PFSK-1 (cell line): ENCODE results near the gene SPRR5.

Experiments
- FOXP2 ChIP-seq: optimal IDR thresholded peaks from 2 replicates; pipeline ENCODE3; 2011; ENCODE audit warnings: borderline replicate concordance, control low read depth, inconsistent platforms; ENCODE audit not compliant: insufficient read depth; ENCODE audit errors: extremely low read length, extremely low read depth
- POLR2AphosphoS5 ChIP-seq: IDR thresholded peaks from 2 replicates; pipeline ENCODE4 v1.6.1; 2012; ENCODE audit warnings: low read depth, mild to moderate bottlenecking, control low read depth, low read length, moderate library complexity
- SIN3A ChIP-seq: IDR thresholded peaks from 2 replicates; pipeline ENCODE4 v1.6.1; 2012; ENCODE audit warnings: mild to moderate bottlenecking, low read length, moderate library complexity, borderline replicate concordance; ENCODE audit not compliant: insufficient read depth
- TAF1 ChIP-seq: IDR thresholded peaks from 2 replicates; pipeline ENCODE4 v1.6.1; 2012; ENCODE audit warnings: low read length, control low read depth, borderline replicate concordance; ENCODE audit not compliant: insufficient read depth
- TF ChIP-seq, protein P1 (sequence below), 2 experiments: IDR thresholded peaks; 2 replicates each; pipeline versions ENCODE4 v1.6.1 to v1.8.0; 2011 to 2012; ENCODE audit warnings: low read depth in 2 of 2, low read length in 2 of 2, control low read depth in 1 of 2, inconsistent platforms in 1 of 2, mild to moderate bottlenecking in 1 of 2, moderate library complexity in 1 of 2; ENCODE audit not compliant: insufficient read depth in 1 of 2

The SPRR5 gene

DNA sequence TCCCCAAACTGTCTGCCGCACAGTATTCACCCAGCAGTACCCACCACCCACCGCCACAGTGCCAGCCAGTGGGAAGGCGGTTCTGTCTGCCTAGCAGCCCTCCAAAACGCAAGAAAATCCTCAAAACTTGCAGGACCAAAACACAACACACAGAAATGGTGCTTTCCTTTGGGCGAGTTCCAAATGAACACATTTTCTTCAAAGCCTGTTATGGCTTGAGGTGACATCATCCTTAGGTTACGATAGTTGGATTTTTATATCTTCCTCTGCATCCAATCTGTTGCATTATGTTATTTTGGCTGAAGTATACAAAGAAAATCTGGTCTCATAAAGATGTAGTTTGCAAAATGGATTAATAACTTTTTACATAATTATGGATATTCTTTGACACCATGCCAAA lies 46.2 kb downstream of the SPRR5 start:
- TF ChIP-seq TAF1 = no peak
- no peak for TF ChIP-seq SIN3A
- no peak for TF ChIP-seq POLR2AphosphoS5
- no peak for TF ChIP-seq FOXP2
- TF ChIP-seq, protein P1, sequence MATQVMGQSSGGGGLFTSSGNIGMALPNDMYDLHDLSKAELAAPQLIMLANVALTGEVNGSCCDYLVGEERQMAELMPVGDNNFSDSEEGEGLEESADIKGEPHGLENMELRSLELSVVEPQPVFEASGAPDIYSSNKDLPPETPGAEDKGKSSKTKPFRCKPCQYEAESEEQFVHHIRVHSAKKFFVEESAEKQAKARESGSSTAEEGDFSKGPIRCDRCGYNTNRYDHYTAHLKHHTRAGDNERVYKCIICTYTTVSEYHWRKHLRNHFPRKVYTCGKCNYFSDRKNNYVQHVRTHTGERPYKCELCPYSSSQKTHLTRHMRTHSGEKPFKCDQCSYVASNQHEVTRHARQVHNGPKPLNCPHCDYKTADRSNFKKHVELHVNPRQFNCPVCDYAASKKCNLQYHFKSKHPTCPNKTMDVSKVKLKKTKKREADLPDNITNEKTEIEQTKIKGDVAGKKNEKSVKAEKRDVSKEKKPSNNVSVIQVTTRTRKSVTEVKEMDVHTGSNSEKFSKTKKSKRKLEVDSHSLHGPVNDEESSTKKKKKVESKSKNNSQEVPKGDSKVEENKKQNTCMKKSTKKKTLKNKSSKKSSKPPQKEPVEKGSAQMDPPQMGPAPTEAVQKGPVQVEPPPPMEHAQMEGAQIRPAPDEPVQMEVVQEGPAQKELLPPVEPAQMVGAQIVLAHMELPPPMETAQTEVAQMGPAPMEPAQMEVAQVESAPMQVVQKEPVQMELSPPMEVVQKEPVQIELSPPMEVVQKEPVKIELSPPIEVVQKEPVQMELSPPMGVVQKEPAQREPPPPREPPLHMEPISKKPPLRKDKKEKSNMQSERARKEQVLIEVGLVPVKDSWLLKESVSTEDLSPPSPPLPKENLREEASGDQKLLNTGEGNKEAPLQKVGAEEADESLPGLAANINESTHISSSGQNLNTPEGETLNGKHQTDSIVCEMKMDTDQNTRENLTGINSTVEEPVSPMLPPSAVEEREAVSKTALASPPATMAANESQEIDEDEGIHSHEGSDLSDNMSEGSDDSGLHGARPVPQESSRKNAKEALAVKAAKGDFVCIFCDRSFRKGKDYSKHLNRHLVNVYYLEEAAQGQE (IDR thresholded peaks at IDR 0.05; ENCODE audit: insufficient read depth in 1 of 2, low read depth in 2 of 2, low read length in 2 of 2) = no peak

DNA sequence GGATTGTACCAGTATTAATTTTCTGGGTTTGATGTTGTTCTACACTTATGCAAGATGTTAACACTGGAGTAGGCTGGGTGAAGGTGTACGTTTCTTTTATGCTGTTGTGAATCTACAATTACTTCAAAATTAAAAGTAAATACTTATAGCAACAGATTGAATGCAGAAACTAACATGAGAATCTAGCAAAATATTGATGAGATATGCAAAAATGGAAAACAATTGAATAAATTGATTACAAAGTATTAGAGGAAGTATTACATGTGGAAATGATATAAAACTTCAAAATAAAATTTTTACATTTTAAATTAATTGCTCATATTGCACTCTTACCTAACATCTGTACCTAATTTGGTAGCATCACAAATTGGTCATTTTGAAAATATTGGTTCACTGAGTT lies 48.8 kb downstream of the SPRR5 start:
- TF ChIP-seq, protein P1 (IDR thresholded peaks at IDR 0.05; ENCODE audit: insufficient read depth in 1 of 2, low read depth in 2 of 2, low read length in 2 of 2) = no peak
- TF ChIP-seq FOXP2 (no peak), TAF1 (no peak), POLR2AphosphoS5 (no peak), SIN3A (no peak)

DNA sequence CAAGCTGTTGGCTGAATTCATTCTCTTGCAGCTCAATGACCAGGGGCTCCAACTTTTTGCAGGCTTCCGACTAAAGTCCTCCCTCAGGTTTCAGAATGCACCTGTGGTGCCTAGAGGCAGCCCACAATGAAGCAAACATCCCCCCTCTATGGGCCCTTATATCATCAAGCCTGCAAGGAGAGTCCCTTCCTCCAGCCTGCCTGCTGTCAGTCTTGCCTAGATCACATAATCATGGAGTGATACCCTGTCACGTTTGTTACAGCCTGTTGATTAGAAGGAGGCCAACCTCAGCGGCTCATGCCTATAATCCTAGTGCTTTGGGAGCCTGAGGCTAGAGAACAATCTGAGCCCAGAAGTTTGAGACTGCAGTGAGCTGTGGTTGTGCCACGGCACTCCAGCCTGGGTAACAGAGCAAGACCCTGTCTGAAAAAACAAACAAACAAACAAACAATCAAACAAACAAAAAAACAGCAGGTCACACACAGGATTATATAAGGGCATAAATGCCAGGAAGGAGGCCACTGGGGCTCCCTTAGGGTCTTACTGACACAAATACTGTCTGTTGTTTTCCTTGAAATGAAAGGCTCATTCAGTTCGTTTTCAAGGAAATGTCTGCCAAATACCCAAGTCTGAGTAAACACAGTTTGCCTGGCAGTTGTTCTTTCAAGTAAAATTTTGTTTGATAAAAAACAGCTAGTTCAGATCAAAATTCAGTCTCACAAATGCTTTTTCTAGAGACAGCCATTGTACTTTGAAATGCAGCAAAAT lies 49.8 kb downstream of the SPRR5 start:
- TF ChIP-seq, protein P1 (IDR thresholded peaks at IDR 0.05; ENCODE audit: insufficient read depth in 1 of 2, low read depth in 2 of 2, low read length in 2 of 2) = no peak
- TF ChIP-seq TAF1 = no peak
- no peak for TF ChIP-seq POLR2AphosphoS5
- TF ChIP-seq FOXP2 = no peak
- TF ChIP-seq SIN3A = no peak

DNA sequence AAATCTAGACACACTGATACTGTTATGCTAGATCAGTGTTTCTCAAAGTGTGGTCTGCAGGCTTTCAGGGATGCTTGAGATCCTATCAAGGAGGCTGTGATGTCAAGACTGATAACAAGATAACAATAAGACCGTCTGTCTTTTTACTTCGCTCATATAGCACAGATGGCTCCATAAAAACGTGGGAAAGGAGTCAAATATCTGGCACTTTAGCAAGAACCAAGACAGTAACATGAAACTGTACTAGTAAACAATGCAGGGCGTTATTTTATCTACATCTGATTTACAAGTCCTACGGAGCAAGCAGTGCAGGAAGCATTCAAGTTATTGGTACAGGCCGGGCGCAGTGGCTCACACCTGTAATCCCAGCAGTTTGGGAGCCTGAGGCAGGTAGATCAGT lies 50.9 kb downstream of the SPRR5 start:
- TF ChIP-seq FOXP2 (no peak), SIN3A (no peak), TAF1 (no peak), POLR2AphosphoS5 (no peak)
- TF ChIP-seq, protein P1 (IDR thresholded peaks at IDR 0.05; ENCODE audit: insufficient read depth in 1 of 2, low read depth in 2 of 2, low read length in 2 of 2) = no peak

DNA sequence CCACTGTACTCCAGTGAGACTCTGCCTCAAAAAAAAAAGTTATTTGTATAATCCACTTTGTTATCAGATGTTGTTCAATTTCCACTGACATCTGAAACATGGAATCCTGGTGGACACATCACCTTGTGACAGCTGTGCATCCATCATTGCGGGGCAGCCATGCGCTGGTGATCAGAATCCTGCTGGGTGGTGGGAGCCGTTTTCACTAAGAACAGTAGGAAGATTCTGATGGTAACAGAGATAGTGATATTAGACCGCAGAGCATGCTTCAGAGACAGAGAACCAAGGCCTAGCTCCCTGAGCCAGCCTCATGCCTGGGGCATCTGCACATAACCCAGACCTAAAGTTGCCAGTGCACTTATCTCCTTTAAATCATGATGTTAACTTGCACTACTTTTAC lies 51.5 kb downstream of the SPRR5 start:
- no peak for TF ChIP-seq FOXP2
- TF ChIP-seq POLR2AphosphoS5 = no peak
- TF ChIP-seq SIN3A = no peak
- TF ChIP-seq, protein P1 (IDR thresholded peaks at IDR 0.05; ENCODE audit: insufficient read depth in 1 of 2, low read depth in 2 of 2, low read length in 2 of 2) = no peak
- TF ChIP-seq TAF1 = no peak
